IMR-90 (cell line): ENCODE data around the gene TRAPPC3.

Experiments used
- BHLHE40 ChIP-seq: fragments of 150-350 bp; IDR thresholded peaks from 2 replicates; pipeline ENCODE4 v1.6.1; 2016; ENCODE audit warnings: mild to moderate bottlenecking, low read depth, low read length
- CEBPB ChIP-seq: IDR thresholded peaks from 2 replicates; pipeline ENCODE4 v1.6.1; 2012; ENCODE audit warnings: low read depth, low read length, improper control_type of control experiment
- CTCF ChIP-seq: conservative IDR thresholded peaks from 2 replicates; pipeline ENCODE4 v1.5.1; 2012; ENCODE audit warnings: mild to moderate bottlenecking, low read depth, low read length, improper control_type of control experiment
- FOS ChIP-seq: fragments of 150-350 bp; IDR thresholded peaks from 2 replicates; pipeline ENCODE4 v1.6.1; 2016; ENCODE audit warnings: low read depth, low read length
- MAZ ChIP-seq: IDR thresholded peaks from 2 replicates; pipeline ENCODE4 v1.6.1; 2012; ENCODE audit warnings: low read depth, mild to moderate bottlenecking, low read length, improper control_type of control experiment, moderate library complexity, borderline replicate concordance
- MXI1 ChIP-seq: IDR thresholded peaks from 2 replicates; pipeline ENCODE4 v1.6.1; 2012; ENCODE audit warnings: low read depth, mild to moderate bottlenecking, low read length, moderate library complexity, borderline replicate concordance
- POLR2A ChIP-seq: IDR thresholded peaks from 2 replicates; pipeline ENCODE4 v1.6.1; 2012; ENCODE audit warnings: mild to moderate bottlenecking, low read depth, low read length
- RAD21 ChIP-seq: IDR thresholded peaks from 2 replicates; pipeline ENCODE4 v1.6.1; 2012; ENCODE audit warnings: low read length, improper control_type of control experiment
- SMC3 ChIP-seq: fragments of 150-350 bp; IDR thresholded peaks from 2 replicates; pipeline ENCODE4 v1.6.1; 2016; ENCODE audit warnings: low read depth, mild to moderate bottlenecking, antibody characterized with exemption, low read length, moderate library complexity
- USF2 ChIP-seq: fragments of 150-350 bp; IDR thresholded peaks from 2 replicates; pipeline ENCODE4 v1.6.1; 2017; ENCODE audit warnings: mild to moderate bottlenecking, antibody characterized with exemption, low read length, low read depth
- TF ChIP-seq, protein P1 (sequence below): fragments of 150-350 bp; IDR thresholded peaks from 2 replicates; pipeline ENCODE4 v1.6.1; 2016; ENCODE audit warnings: low read depth, mild to moderate bottlenecking, low read length, moderate library complexity, borderline replicate concordance

DNA sequence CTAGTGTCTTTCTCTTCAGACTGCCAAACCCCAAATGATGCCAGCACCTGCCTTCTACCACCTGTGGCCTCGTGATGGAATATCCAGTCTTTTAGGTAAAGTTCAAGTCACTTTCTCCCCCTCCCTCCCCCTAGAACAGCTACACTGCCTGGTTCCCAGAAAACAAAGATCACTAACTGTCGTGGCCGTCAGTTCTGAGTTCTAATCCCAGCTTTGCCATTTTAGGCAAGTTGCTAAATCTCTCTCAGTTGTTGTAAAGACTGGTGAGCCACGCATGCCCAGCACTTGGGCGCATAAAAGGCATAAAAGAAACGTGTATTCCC, 648 bp upstream of the TRAPPC3 start:
- TF ChIP-seq CTCF, result no peak
- no peak for TF ChIP-seq POLR2A
- TF ChIP-seq, protein P1, sequence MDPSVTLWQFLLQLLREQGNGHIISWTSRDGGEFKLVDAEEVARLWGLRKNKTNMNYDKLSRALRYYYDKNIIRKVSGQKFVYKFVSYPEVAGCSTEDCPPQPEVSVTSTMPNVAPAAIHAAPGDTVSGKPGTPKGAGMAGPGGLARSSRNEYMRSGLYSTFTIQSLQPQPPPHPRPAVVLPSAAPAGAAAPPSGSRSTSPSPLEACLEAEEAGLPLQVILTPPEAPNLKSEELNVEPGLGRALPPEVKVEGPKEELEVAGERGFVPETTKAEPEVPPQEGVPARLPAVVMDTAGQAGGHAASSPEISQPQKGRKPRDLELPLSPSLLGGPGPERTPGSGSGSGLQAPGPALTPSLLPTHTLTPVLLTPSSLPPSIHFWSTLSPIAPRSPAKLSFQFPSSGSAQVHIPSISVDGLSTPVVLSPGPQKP, result no peak
- TF ChIP-seq BHLHE40, result no peak
- no peak for TF ChIP-seq SMC3
- no peak for TF ChIP-seq CEBPB
- no peak for TF ChIP-seq RAD21
- no peak for TF ChIP-seq MXI1
- no peak for TF ChIP-seq USF2
- TF ChIP-seq MAZ, result no peak
- TF ChIP-seq FOS, result no peak
